OCI-LY3 (cell line): ENCODE results near the gene NALF2.

Source experiments
- H2AFZ ChIP-seq: fragments of 200-600, 300-600 bp; shearing (Covaris generic); 2 replicates; pipeline ENCODE4 v1.6.0; 2014; ENCODE audit warnings: antibody characterized with exemption, low read depth, low read length
- H3K27ac ChIP-seq: fragments of 200-600, 300-600 bp; sonication (generic); 2 replicates; pipeline ENCODE4 v1.5.1; 2014; ENCODE audit warnings: mild to moderate bottlenecking, low read length, moderate library complexity, mixed read lengths
- H3K27me3 ChIP-seq: fragments of 200-600, 300-600 bp; sonication (generic); 2 replicates; pipeline ENCODE4 v1.6.1; 2014; ENCODE audit warnings: low read depth, low read length, mixed read lengths
- H3K36me3 ChIP-seq: fragments of 200-600, 300-600 bp; sonication (generic); replicated peaks from 2 replicates; pipeline ENCODE3; 2014; ENCODE audit warnings: low read depth, low read length, mixed read lengths
- H3K4me1 ChIP-seq: fragments of 300-600, 200-600 bp; sonication (generic); 2 replicates; pipeline ENCODE4 v1.6.1; 2014; ENCODE audit warnings: low read length, mixed read lengths
- H3K4me2 ChIP-seq: fragments of 200-600, 300-600 bp; sonication (generic); 2 replicates; pipeline ENCODE4 v1.6.1; 2014; ENCODE audit warnings: low read length, mixed read lengths
- H3K4me3 ChIP-seq: fragments of 300-600, 200-600 bp; sonication (generic); 2 replicates; pipeline ENCODE4 v1.5.1; 2014; ENCODE audit warnings: antibody characterized with exemption, mild to moderate bottlenecking, low read length, moderate library complexity
- H3K79me2 ChIP-seq: fragments of 300-600, 200-600 bp; shearing (Covaris generic); 2 replicates; pipeline ENCODE4 v1.6.1; 2014; ENCODE audit warnings: mild to moderate bottlenecking, low read length, mixed read lengths
- H3K9ac ChIP-seq: fragments of 300-600, 200-600 bp; shearing (Covaris generic); 2 replicates; pipeline ENCODE4 v1.6.0; 2014; ENCODE audit warnings: mild to moderate bottlenecking, low read length, moderate library complexity
- H3K9me3 ChIP-seq: fragments of 200-600, 300-600 bp; shearing (Covaris generic); 2 replicates; pipeline ENCODE4 v1.6.1; 2014; ENCODE audit warnings: low read length, mixed read lengths; ENCODE audit not compliant: insufficient read depth
- H4K20me1 ChIP-seq: fragments of 200-600, 300-600 bp; sonication (generic); 2 replicates; pipeline ENCODE4 v1.6.1; 2016; ENCODE audit warnings: low read length, mixed read lengths; ENCODE audit not compliant: insufficient read depth
- CTCF ChIP-seq: fragments of 200-600, 300-600 bp; sonication (generic); IDR thresholded peaks from 2 replicates; pipeline ENCODE4 v1.5.1; 2014; ENCODE audit warnings: antibody characterized with exemption, low read length, low read depth
- EZH2phosphoT487 ChIP-seq: fragments of 200-600 bp; shearing (Covaris generic); IDR thresholded peaks from 2 replicates; pipeline ENCODE4 v1.6.1; 2018; ENCODE audit warnings: antibody characterized with exemption, mixed run types, low read depth

The NALF2 gene

GRCh38 chrX:69501429-69501828 is 2.7 kb upstream of the NALF2 start:
- H3K9me3 ChIP-seq: no peaks in the 10 kb centered on the region
- TF ChIP-seq CTCF: no peak
- TF ChIP-seq EZH2phosphoT487: no peak
- no peaks in the 10 kb centered on the region for H3K36me3 ChIP-seq
- no peaks in the 10 kb centered on the region for H4K20me1 ChIP-seq
- no peaks in the 10 kb centered on the region for H3K79me2 ChIP-seq
- H3K27me3 ChIP-seq: no peaks in the 10 kb centered on the region
- H3K4me2 ChIP-seq: no peak overlapping the region
- no peak overlapping the region for H3K9ac ChIP-seq
- no peak overlapping the region for H3K4me3 ChIP-seq
- no peak overlapping the region for H3K27ac ChIP-seq
- H3K4me1 ChIP-seq: no peaks in the 10 kb centered on the region
- no peak overlapping the region for H2AFZ ChIP-seq

- H3K4me3 ChIP-seq: no peak overlapping the region
- H3K36me3 ChIP-seq: no peaks in the 10 kb centered on the region
- no peak overlapping the region for H2AFZ ChIP-seq
- no peaks in the 10 kb centered on the region for H4K20me1 ChIP-seq
- no peaks in the 10 kb centered on the region for H3K27me3 ChIP-seq
- H3K4me2 ChIP-seq: no peak overlapping the region
- H3K9ac ChIP-seq: no peak overlapping the region
- H3K27ac ChIP-seq: no peak overlapping the region
- no peaks in the 10 kb centered on the region for H3K9me3 ChIP-seq
- H3K79me2 ChIP-seq: no peaks in the 10 kb centered on the region
- no peak for TF ChIP-seq EZH2phosphoT487
- no peak; the same call in 1 of the 2 replicates for TF ChIP-seq CTCF
- no peaks in the 10 kb centered on the region for H3K4me1 ChIP-seq
Observed at GRCh38 chrX:69503228-69503781, 821 bp upstream of the NALF2 start.

GRCh38 chrX:69504626-69505612 is 793 bp downstream of the NALF2 start:
- TF ChIP-seq CTCF (no peak), EZH2phosphoT487 (no peak)
- H3K36me3 ChIP-seq: no peaks in the 10 kb centered on the region
- H3K27ac ChIP-seq: no peak overlapping the region
- H3K9ac ChIP-seq: no peak overlapping the region
- H3K27me3 ChIP-seq: no peaks in the 10 kb centered on the region
- no peaks in the 10 kb centered on the region for H3K79me2 ChIP-seq
- no peaks in the 10 kb centered on the region for H3K9me3 ChIP-seq
- H3K4me3 ChIP-seq: no peak overlapping the region
- H3K4me2 ChIP-seq: no peak overlapping the region
- no peaks in the 10 kb centered on the region for H4K20me1 ChIP-seq
- no peaks in the 10 kb centered on the region for H3K4me1 ChIP-seq
- no peak overlapping the region for H2AFZ ChIP-seq

GRCh38 chrX:69505772-69506616 is 1.9 kb downstream of the NALF2 start:
- Histone ChIP-seq H3K9ac (no peak overlapping the region), H4K20me1 (no peaks in the 10 kb centered on the region), H3K9me3 (no peaks in the 10 kb centered on the region), H3K36me3 (no peaks in the 10 kb centered on the region), H3K27ac (no peak overlapping the region), H2AFZ (no peak overlapping the region), H3K4me1 (no peaks in the 10 kb centered on the region), H3K27me3 (no peaks in the 10 kb centered on the region), H3K4me2 (no peak overlapping the region), H3K4me3 (no peak overlapping the region), H3K79me2 (no peaks in the 10 kb centered on the region)
- TF ChIP-seq CTCF (no peak), EZH2phosphoT487 (no peak)
